H1 (cell line): ENCODE results near the gene ADNP.

Source experiments
- CEBPB ChIP-seq: IDR thresholded peaks from 2 replicates; pipeline ENCODE4 v1.6.1; 2012; ENCODE audit warnings: low read depth, low read length
- EGR1 ChIP-seq: IDR thresholded peaks from 2 replicates; pipeline ENCODE4 v1.6.1; 2011; ENCODE audit warnings: low read depth, low read length, borderline replicate concordance
- EP300 ChIP-seq, 2 experiments: IDR thresholded peaks; 1 replicate in 1 of 2; 2 replicates in 1 of 2; pipeline ENCODE4 v1.6.1; 2011 to 2012; ENCODE audit warnings: low read depth in 2 of 2, low read length in 2 of 2, mild to moderate bottlenecking in 2 of 2, borderline replicate concordance in 1 of 2, inconsistent platforms in 1 of 2, moderate library complexity in 1 of 2
- EZH2 ChIP-seq: fragments of 200-600 bp; sonication (generic); IDR thresholded peaks from 2 replicates; pipeline ENCODE4 v1.7.1; 2012; ENCODE audit warnings: low read depth, mild to moderate bottlenecking, moderate library complexity, low read length, inconsistent platforms; ENCODE audit not compliant: severe bottlenecking
- KDM1A ChIP-seq: fragments of 200-600, 300-600 bp; sonication (generic); IDR thresholded peaks from 2 replicates; pipeline ENCODE4 v1.7.1; 2016; ENCODE audit warnings: mild to moderate bottlenecking, low read length, borderline replicate concordance
- MAFK ChIP-seq: IDR thresholded peaks from 2 replicates; pipeline ENCODE4 v1.6.1; 2012; ENCODE audit warnings: low read depth, mild to moderate bottlenecking, improper control_type of control experiment, low read length
- POLR2A ChIP-seq, 2 experiments: IDR thresholded peaks; 1 replicate in 1 of 2; 2 replicates in 1 of 2; pipeline ENCODE4 v1.6.1; 2011; ENCODE audit warnings: low read depth in 2 of 2, low read length in 2 of 2, mild to moderate bottlenecking in 2 of 2; ENCODE audit errors: control extremely low read depth in 1 of 2
- POLR2AphosphoS5 ChIP-seq: IDR thresholded peaks from 2 replicates; pipeline ENCODE4 v1.6.1; 2011; ENCODE audit warnings: low read depth, low read length
- TF ChIP-seq, protein P1 (sequence below), 3 experiments: IDR thresholded peaks; 1 replicate in 2 of 3; 2 replicates in 1 of 3; pipeline versions ENCODE4 v1.5.1 to v1.6.1; 2011; ENCODE audit warnings: low read length in 3 of 3, mild to moderate bottlenecking in 3 of 3, inconsistent platforms in 2 of 3, low read depth in 1 of 3, moderate library complexity in 1 of 3; ENCODE audit not compliant: insufficient read depth in 1 of 3; ENCODE audit errors: control extremely low read depth in 1 of 3
- TF ChIP-seq, protein P2 (sequence below): IDR thresholded peaks from 2 replicates; pipeline ENCODE4 v1.6.1; 2012; ENCODE audit warnings: inconsistent platforms
- TF ChIP-seq, protein P3 (sequence below): IDR thresholded peaks from 2 replicates; pipeline ENCODE4 v1.6.1; 2011; ENCODE audit warnings: low read length, improper control_type of control experiment

DNA sequence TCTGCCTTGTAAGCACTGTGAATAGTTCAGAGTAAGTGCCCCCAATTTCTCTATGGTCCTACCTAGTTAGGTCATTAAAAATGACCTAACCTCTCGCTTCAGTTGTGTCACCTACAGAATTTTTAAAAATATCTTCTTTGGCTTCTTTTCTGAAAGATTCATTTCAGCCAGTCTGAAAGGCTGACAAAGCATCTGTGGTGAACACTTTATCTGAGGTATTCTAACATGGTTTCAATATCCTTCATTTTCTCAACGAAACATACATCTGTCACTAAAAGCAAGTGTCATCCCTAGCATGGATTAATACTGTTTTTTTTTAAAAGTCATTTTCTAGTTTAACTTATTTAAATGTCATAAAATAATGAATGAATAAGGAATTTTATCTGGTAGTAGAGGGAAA is 22.0 kb upstream of the ADNP start:
- TF ChIP-seq, protein P1, sequence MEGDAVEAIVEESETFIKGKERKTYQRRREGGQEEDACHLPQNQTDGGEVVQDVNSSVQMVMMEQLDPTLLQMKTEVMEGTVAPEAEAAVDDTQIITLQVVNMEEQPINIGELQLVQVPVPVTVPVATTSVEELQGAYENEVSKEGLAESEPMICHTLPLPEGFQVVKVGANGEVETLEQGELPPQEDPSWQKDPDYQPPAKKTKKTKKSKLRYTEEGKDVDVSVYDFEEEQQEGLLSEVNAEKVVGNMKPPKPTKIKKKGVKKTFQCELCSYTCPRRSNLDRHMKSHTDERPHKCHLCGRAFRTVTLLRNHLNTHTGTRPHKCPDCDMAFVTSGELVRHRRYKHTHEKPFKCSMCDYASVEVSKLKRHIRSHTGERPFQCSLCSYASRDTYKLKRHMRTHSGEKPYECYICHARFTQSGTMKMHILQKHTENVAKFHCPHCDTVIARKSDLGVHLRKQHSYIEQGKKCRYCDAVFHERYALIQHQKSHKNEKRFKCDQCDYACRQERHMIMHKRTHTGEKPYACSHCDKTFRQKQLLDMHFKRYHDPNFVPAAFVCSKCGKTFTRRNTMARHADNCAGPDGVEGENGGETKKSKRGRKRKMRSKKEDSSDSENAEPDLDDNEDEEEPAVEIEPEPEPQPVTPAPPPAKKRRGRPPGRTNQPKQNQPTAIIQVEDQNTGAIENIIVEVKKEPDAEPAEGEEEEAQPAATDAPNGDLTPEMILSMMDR (IDR thresholded peaks at IDR 0.05; ENCODE audit: control extremely low read depth in 1 of 3, insufficient read depth in 1 of 3, low read depth in 1 of 3, low read length in 3 of 3): no peak
- TF ChIP-seq EGR1 (no peak), MAFK (no peak), EP300 (IDR thresholded peaks at IDR 0.05; ENCODE audit: borderline replicate concordance in 1 of 2, low read depth in 2 of 2, low read length in 2 of 2) (no peak), KDM1A (no peak), POLR2AphosphoS5 (no peak), POLR2A (IDR thresholded peaks at IDR 0.05; ENCODE audit: control extremely low read depth in 1 of 2, low read depth in 2 of 2, low read length in 2 of 2) (no peak), EZH2 (no peak), CEBPB (no peak)
- TF ChIP-seq, protein P2, sequence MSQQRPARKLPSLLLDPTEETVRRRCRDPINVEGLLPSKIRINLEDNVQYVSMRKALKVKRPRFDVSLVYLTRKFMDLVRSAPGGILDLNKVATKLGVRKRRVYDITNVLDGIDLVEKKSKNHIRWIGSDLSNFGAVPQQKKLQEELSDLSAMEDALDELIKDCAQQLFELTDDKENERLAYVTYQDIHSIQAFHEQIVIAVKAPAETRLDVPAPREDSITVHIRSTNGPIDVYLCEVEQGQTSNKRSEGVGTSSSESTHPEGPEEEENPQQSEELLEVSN: no peak
- TF ChIP-seq, protein P3, sequence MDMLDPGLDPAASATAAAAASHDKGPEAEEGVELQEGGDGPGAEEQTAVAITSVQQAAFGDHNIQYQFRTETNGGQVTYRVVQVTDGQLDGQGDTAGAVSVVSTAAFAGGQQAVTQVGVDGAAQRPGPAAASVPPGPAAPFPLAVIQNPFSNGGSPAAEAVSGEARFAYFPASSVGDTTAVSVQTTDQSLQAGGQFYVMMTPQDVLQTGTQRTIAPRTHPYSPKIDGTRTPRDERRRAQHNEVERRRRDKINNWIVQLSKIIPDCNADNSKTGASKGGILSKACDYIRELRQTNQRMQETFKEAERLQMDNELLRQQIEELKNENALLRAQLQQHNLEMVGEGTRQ: no peak
